Measurements from ENCODE around the gene TUBA8.
"Not testable (repeated sequence)": the region's sequence is repeated elsewhere in the genome, so short reads cannot be mapped to it uniquely, and the experiment has no call there.

Gene TUBA8

GRCh38 chr22:18136563-18137320 is 26.1 kb downstream of the TUBA8 start:
- no peak for DNase-seq

GRCh38 chr22:18141004-18141403 is 30.4 kb downstream of the TUBA8 start:
- not testable (repeated sequence) for DNase-seq

GRCh38 chr22:18144105-18144504 is 33.5 kb downstream of the TUBA8 start:
- no peak for DNase-seq

- no peak for DNase-seq
These were observed 35.2 kb downstream of the TUBA8 start for GRCh38 chr22:18145676-18146388.

- DNase-seq = no peak
These were observed 35.8 kb downstream of the TUBA8 start for GRCh38 chr22:18146389-18146753.

- no peak for DNase-seq
These were observed 37.2 kb downstream of the TUBA8 start for GRCh38 chr22:18147791-18148190.

- no peak for DNase-seq
These were observed 37.8 kb downstream of the TUBA8 start for GRCh38 chr22:18148293-18148965.

- DNase-seq = no peak
These were observed 41.9 kb downstream of the TUBA8 start for GRCh38 chr22:18152519-18152918.

GRCh38 chr22:18154821-18155390 is 44.3 kb downstream of the TUBA8 start:
- no peak for DNase-seq

GRCh38 chr22:18155546-18155945 is 44.9 kb downstream of the TUBA8 start:
- DNase-seq = not testable (repeated sequence)

- DNase-seq = peak; percentile 92
These were observed 46.5 kb downstream of the TUBA8 start for GRCh38 chr22:18156878-18157713.

- DNase-seq = no peak
These were observed 47.1 kb downstream of the TUBA8 start for GRCh38 chr22:18157714-18158028.

- not testable (repeated sequence) for DNase-seq
These were observed 50.0 kb downstream of the TUBA8 start for GRCh38 chr22:18160641-18161040.

GRCh38 chr22:18163843-18164242 is 53.2 kb downstream of the TUBA8 start:
- peak; percentile 65 for DNase-seq

- peak; percentile 35 for DNase-seq
These were observed 54.0 kb downstream of the TUBA8 start for GRCh38 chr22:18164584-18164983.

- not testable (repeated sequence) for DNase-seq
These were observed 54.7 kb downstream of the TUBA8 start for GRCh38 chr22:18165356-18165755.

- DNase-seq = not testable (repeated sequence)
These were observed 59.7 kb downstream of the TUBA8 start for GRCh38 chr22:18170284-18170683.

GRCh38 chr22:18172203-18172602 is 61.6 kb downstream of the TUBA8 start:
- DNase-seq = not testable (repeated sequence)

GRCh38 chr22:18172776-18173175 is 62.2 kb downstream of the TUBA8 start:
- not testable (repeated sequence) for DNase-seq

GRCh38 chr22:18173441-18173840 is 62.8 kb downstream of the TUBA8 start:
- DNase-seq = not testable (repeated sequence)

All from islet precursor cell (in vitro differentiated cells).